Activated CD4-positive, alpha-beta T cell treated with anti-CD3 and anti-CD28 coated beads, Interleukin-2, amount 50 U/mL, for 1 hour (primary cell): ENCODE results near the gene SYCE1L.
"Not testable (repeated sequence)": the region's sequence is repeated elsewhere in the genome, so short reads cannot be mapped to it uniquely, and the experiment has no call there.

Source experiments
- DNase-seq: peaks from one replicate; pipeline ENCODE4 v3.0.0-alpha.2; 2020

The SYCE1L gene, protein sequence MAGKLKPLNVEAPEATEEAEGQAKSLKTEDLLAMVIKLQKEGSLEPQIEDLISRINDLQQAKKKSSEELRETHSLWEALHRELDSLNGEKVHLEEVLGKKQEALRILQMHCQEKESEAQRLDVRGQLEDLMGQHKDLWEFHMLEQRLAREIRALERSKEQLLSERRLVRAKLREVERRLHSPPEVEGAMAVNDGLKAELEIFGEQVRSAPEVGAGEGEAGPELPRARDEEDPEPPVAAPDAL

DNA sequence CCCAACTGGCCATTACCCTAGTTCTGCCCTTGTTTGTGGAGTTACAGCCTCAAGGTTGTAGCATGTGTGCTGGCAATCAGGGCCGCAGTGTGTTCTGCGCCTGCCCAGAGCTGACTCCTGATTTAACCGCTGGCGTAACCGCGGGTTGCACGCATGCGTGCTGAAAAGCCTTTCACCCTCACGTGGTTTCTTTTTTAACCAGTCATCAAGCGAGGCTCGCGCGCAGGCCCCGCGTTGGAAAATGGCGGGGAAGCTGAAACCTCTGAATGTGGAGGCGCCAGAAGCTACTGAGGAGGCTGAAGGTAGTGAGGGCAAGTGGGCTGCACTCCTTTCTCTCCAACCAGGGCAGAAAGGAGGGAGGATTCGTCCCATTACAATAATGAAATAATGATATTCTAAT is at the start of gene SYCE1L:
Gene SYCE1L, plus strand, starts transcription at position 198 of the 400 bp plus-strand sequence. Its CDS starts 44 bp downstream, at position 242.
- DNase-seq, result no peak

- no peak for DNase-seq
Observed at GRCh38 chr16:77157346-77158058, 41.7 kb upstream of the SYCE1L start.

- DNase-seq, result no peak
Observed at GRCh38 chr16:77158293-77158692, 40.9 kb upstream of the SYCE1L start.

DNA sequence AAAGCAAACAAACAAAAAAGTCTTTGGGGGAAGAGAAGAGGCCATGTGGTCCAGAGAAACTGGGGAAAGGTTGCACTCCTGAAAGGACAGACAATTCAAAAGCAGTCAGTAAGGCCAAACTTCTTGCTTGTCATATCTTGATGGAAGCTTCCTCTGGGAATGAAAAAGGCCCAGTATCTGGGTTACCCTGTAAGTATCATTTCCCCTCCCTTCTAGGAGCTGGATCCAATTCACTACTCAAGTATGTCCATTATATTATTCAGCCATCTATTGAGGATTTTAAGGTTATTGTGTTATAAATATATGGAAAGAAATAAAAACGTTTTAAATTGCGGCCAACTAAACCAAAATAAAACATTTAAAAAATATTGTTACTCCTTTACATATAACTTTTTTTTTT is 34.2 kb upstream of the SYCE1L start:
- no peak for DNase-seq

DNA sequence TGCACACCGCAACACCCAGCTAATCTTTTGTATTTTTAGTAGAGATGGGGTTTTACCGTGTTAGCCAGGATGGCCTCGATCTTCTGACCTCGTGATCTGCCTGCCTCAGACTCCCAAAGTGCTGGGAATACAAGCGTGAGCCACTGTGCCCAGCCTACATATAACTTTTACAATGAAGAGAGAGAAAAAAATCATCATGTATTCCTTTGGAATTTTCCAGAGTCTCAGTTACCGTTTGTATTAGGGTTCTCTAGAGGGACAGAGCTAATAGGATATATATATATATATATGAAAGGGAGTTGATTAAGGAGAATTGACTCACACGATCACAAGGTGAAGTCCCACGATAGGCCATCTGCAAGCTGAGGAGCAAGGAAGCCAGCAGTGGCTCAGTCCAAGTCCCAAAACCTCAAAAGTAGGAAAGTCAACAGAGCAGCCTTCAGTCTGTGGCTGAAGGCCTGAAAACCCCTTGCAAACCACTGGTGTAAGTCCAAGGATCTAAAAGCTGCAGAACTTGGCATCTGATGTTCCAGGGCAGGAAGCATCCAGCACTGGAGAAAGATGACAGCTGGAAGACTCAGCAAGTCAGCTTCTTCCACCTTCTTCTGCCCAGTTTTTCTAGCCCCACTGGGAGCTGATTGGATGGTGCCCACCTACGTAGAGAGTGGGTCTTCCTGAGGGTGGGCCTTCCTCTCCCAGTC is 33.5 kb upstream of the SYCE1L start:
- DNase-seq, result not testable (repeated sequence)

DNA sequence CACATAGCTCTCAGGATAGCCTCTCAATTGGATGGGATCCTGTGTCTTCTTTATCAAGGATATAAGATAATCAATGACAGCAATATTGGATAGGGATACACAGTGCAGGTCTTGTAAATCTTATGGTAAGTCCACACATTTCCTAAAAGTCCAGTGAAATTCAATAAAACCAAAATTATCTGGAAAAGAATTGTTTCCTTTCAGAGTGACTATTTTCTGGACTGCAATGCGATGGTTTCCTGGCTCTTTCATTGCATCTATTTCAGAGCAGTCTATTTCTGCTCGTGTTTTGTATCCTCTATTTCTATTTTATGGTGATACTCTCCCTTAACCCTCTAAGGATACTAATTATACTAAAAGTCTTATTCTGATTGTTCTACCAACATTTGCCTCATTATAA is 32.5 kb upstream of the SYCE1L start:
- DNase-seq, result no peak

GRCh38 chr16:77168901-77169300 is 30.3 kb upstream of the SYCE1L start:
- DNase-seq, result no peak

- peak; percentile 27 for DNase-seq
Observed at GRCh38 chr16:77169650-77170236, 29.5 kb upstream of the SYCE1L start.

GRCh38 chr16:77170805-77171204 is 28.4 kb upstream of the SYCE1L start:
- no peak for DNase-seq

DNA sequence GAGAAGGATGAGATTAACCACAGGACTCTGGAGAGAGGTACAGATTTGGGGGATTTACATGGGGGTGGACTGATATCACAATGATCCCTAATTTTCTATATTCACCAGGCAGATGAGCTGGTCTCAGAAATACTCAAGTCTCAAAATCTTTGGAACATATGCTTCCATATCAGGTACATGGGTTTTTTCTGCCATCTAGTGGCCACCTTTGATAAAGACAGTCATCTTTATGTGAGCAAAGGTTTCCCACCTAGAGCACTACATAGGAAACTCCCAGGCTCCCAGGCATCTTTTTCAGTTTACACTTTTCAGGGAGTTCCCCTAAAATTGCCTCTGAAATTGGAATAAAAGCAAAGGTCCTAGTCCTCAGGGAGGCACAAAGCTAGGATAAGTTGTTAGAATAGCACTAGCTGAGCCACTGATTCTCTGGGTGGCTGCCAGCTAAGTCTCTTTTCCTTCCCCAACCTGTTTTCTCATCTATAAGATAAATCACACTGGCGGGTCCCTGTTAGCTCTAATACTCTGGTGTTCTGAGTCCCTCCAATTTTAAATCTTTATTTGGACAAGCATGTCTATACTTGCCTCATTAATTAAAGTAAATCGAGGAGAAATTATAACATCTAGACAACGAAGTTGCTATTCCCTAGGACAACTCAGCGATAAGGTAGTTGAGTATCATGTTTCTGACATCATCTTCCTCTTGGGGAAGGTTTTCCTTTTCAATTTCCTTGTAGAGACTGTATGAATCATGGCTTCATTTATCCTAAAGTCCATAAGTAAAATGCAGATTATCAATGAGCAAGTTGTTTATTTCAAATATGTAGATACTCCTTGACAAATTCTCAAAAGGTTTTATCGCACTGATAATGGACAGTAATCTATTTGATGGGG is 27.2 kb upstream of the SYCE1L start:
- DNase-seq, result no peak

DNA sequence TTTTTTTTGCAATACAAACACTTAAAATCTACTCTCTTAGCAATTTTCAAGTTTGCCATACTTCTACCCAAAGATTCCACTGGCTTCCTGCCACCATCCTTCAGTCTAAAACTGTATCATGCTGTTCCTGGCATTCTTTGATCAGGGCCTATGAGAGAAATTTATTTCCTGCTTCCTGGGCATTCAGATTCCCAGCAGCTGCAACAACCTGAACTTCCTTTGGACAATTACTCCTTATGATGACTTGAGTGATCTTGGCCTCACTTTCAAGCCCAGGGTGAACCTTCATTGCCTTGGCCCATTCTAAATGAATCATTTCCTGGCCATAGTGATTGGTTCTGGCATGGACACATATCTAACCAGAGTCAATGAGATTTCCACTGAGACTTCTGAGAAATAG is 26.3 kb upstream of the SYCE1L start:
- DNase-seq, result no peak

- DNase-seq, result no peak
Observed at GRCh38 chr16:77183137-77183536, 16.1 kb upstream of the SYCE1L start.

DNA sequence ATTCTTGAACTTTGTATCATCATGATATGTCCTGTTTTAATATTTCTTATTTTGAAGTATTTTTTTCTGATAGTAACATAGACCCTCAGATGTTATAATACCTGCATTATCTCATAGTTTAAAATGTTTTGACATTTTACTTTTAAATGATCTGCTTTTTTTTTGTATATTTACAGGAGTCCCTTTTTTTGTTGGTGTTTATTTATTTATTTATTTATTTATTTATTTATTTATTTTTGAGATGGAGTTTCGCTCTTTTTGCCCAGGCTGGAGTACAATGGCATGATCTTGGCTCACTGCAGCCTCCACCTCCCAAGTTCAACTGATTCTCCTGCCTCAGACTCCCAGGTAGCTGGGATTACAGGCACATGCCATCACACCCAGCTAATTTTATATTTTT is 12.9 kb upstream of the SYCE1L start:
- not testable (repeated sequence) for DNase-seq

DNA sequence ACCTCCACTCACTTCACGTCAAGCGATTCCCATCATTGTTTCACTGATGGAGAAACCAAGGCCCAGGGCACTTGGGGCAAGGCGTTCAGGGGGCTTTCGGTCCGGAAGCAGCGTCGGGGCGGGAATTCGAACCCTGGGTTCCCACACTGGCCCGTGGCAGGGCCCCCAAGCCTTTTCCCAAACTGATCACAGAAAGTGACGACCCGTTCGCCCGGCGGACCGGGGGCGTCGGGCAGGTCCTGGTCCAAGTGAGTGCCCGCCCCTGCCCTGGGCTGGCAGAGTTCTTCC is 9.1 kb upstream of the SYCE1L start:
- no peak for DNase-seq

DNA sequence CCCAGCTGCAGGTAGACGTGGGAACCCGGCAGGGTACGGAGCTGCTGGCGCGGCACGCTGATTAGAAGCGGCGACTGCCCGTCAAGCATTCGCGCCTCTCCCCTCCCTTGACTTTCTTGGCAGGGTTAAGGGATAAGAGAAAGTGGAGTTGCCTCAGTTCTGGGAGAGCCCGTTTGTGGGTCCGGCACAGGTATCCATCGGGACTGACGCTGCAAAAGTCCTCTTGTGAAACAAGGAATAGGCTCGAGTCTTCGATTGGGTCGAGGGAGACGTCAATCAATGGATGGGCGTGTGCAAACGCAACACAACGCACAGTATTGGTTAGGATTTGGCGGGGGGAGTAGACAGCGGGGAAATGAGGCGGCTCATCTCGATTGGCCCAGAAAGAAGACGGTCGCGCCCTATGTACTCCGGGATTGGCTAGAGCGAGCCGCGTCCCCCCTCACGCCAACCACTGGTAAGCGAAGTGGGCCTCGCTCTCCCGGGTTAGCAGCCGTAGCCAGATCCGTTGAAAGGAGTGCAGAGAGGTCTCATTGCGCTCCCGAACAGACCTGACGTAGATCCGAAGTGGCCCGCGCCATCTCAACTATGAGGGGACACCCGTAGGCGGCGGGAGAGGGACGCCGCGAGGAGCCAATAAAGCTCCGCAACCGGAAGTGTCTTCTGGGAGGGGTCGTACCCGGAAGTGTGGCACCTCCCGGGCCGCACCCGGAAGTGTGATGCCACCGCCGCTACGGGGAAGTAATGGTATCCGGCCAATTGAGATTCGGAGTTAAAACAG is 8.5 kb upstream of the SYCE1L start, which contains the start of gene MON1B:
Gene MON1B, plus strand, starts transcription at position 713 of the 781 bp plus-strand sequence. CDS start 296 bp downstream, outside the sequence.
- peak; percentile 91 for DNase-seq

- peak; percentile 38 for DNase-seq
Observed at GRCh38 chr16:77191259-77191969, 7.8 kb upstream of the SYCE1L start.

DNA sequence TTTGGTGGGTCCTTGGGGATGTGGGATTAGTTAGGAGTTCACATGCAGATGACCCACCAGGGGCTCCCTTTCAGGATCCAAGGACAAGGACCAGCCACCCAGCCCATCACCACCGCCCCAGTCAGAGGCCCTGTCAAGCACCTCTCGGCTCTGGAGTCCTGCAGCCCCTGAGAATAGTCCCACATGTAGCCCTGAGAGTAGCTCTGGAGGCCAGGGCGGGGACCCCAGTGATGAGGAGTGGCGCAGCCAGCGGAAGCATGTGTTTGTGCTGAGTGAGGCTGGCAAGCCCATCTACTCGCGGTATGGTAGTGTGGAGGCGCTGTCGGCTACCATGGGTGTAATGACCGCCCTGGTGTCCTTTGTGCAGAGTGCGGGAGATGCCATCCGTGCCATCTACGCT is 5.8 kb upstream of the SYCE1L start:
- no peak for DNase-seq

GRCh38 chr16:77194295-77195231 is 4.6 kb upstream of the SYCE1L start:
- DNase-seq, result no peak

- DNase-seq, result no peak
Observed at GRCh38 chr16:77195411-77195810, 3.8 kb upstream of the SYCE1L start.

- no peak for DNase-seq
Observed at GRCh38 chr16:77197747-77198146, 1.5 kb upstream of the SYCE1L start.
